ENCODE results near the gene CD164L2. TPM values are rescaled to one million over a fixed set of nuclear protein-coding genes. Genes with fewer than 3 reads are reported as not detected.
"Not testable (repeated sequence)": the region's sequence is repeated elsewhere in the genome, so short reads cannot be mapped to it uniquely, and the experiment has no call there.

The CD164L2 gene
- total and polyA plus RNA-seq, 2 donors (not counting 1 experiment from before 2014, with no cell fraction given), result not detected

- Mint-ChIP-seq H3K4me3 (no peak overlapping the region), H3K9me3 (ENCODE audit: insufficient read depth) (no peaks in the 10 kb centered on the region), H3K4me1 (peaks cover 45% of the 10 kb centered on the region), H3K27ac (peak overlapping the region; percentile 15), H3K27me3 (no peaks in the 10 kb centered on the region)
- H2AFZ ChIP-seq (ENCODE audit: insufficient read depth, low read depth, low read length, poor library complexity, severe bottlenecking), result no peak overlapping the region
- H3K9me3 ChIP-seq (ENCODE audit: control extremely low read depth in 1 of 3, control insufficient read depth in 2 of 3, insufficient read depth in 1 of 3, low read length in 2 of 3), result no peaks in the 10 kb centered on the region
- peaks cover 30 to 43% of the 10 kb centered on the region in 2 donors for H3K4me1 ChIP-seq (ENCODE audit: control insufficient read depth in 2 of 2, insufficient read depth in 2 of 2, low read length in 2 of 2)
- TF ChIP-seq EZH2 (IDR thresholded peaks at IDR 0.05; ENCODE audit: borderline replicate concordance, insufficient read depth, low read depth, low read length, poor library complexity, severe bottlenecking) (no peak), CTCF (IDR thresholded peaks at IDR 0.05) (no peak)
- no peaks in the 10 kb centered on the region for H3K27me3 ChIP-seq (replicated peaks in 1 of 4; ENCODE audit: control extremely low read depth in 1 of 4, control insufficient read depth in 3 of 4, insufficient read depth in 4 of 4, low read length in 3 of 4)
- CTCF ChIA-PET, result interaction anchor here (0.8 to 1.5 kb wide), 3 partner anchors 8 to 199 kb away, joined by 3 to 5 read pairs (median 4); no protein-coding TSS in a partner anchor
- 93% methylated on average over 9 of the region's 9 CpGs for WGBS (ENCODE audit: insufficient coverage)
- H3K27ac ChIP-seq (ENCODE audit: low read length in 2 of 2), result peak overlapping the region in 1 of 2 donors; percentile 75
- peaks cover 10% of the 10 kb centered on the region for H4K20me1 ChIP-seq (ENCODE audit: control insufficient read depth, insufficient read depth, low read length, poor library complexity, severe bottlenecking)
- POLR2A ChIA-PET, result interaction anchor here (0.7 kb wide), 1 partner anchor 195 kb away, joined by 5 read pairs; no protein-coding TSS in a partner anchor
- no peak for ATAC-seq (ENCODE audit: low read depth)
- no peak overlapping the region for H3K4me3 ChIP-seq (ENCODE audit: control extremely low read depth in 1 of 5, extremely low read depth in 1 of 5, insufficient read depth in 1 of 5, low read depth in 2 of 5, low read length in 4 of 5)
- intact Hi-C loops (cut with micrococcal nuclease), result no loop called here
- H3K9ac ChIP-seq (ENCODE audit: low read length), result no peak overlapping the region
- peaks cover 10 to 62% of the 10 kb centered on the region in 2 experiments for H3K36me3 ChIP-seq (replicated peaks in 1 of 2; ENCODE audit: control extremely low read depth in 1 of 2, control insufficient read depth in 1 of 2, extremely low read depth in 1 of 2, insufficient read depth in 2 of 2, low read length in 1 of 2)
- peaks cover 4% of the 10 kb centered on the region for H3K79me2 ChIP-seq (ENCODE audit: control insufficient read depth, insufficient read depth, low read length)
- no peak for DNase-seq
- no peak overlapping the region for H3K4me2 ChIP-seq (replicated peaks; ENCODE audit: low read depth, low read length, poor library complexity, severe bottlenecking)
These were observed 25.0 kb upstream of the CD164L2 start for GRCh38 chr1:27408151-27408550.

GRCh38 chr1:27406791-27407190 is 23.7 kb upstream of the CD164L2 start:
- peak; percentile 12 for ATAC-seq (ENCODE audit: low read depth)

More at GRCh38 chr1:27406791-27407190, 23.7 kb upstream of the CD164L2 start:
- Mint-ChIP-seq H3K4me1 (peaks cover 55% of the 10 kb centered on the region), H3K27ac (peak overlapping the region; percentile 84)
- Histone ChIP-seq H3K4me1 (ENCODE audit: control insufficient read depth in 2 of 2, insufficient read depth in 2 of 2, low read length in 2 of 2) (peaks cover 43 to 57% of the 10 kb centered on the region in 2 donors), H4K20me1 (ENCODE audit: control insufficient read depth, insufficient read depth, low read length, poor library complexity, severe bottlenecking) (peaks cover 10% of the 10 kb centered on the region), H3K36me3 (replicated peaks in 1 of 2; ENCODE audit: control extremely low read depth in 1 of 2, control insufficient read depth in 1 of 2, extremely low read depth in 1 of 2, insufficient read depth in 2 of 2, low read length in 1 of 2) (peaks cover 8 to 48% of the 10 kb centered on the region in 2 experiments), H3K27ac (ENCODE audit: low read length in 2 of 2) (peak overlapping the region; percentile 44 to 75)
- H3K4me3 Mint-ChIP-seq; H3K4me2 ChIP-seq (replicated peaks; ENCODE audit: low read depth, low read length, poor library complexity, severe bottlenecking); H3K9me3 Mint-ChIP-seq (ENCODE audit: insufficient read depth); H3K27me3 Mint-ChIP-seq; H3K4me3 ChIP-seq (ENCODE audit: control extremely low read depth in 1 of 5, extremely low read depth in 1 of 5, insufficient read depth in 1 of 5, low read depth in 2 of 5, low read length in 4 of 5); H3K79me2 ChIP-seq (ENCODE audit: control insufficient read depth, insufficient read depth, low read length); H3K27me3 ChIP-seq (replicated peaks in 1 of 4; ENCODE audit: control extremely low read depth in 1 of 4, control insufficient read depth in 3 of 4, insufficient read depth in 4 of 4, low read length in 3 of 4); H2AFZ ChIP-seq (ENCODE audit: insufficient read depth, low read depth, low read length, poor library complexity, severe bottlenecking); H3K9ac ChIP-seq (ENCODE audit: low read length); POLR2A ChIA-PET; intact Hi-C loops (cut with micrococcal nuclease); H3K9me3 ChIP-seq (ENCODE audit: control extremely low read depth in 1 of 3, control insufficient read depth in 2 of 3, insufficient read depth in 1 of 3, low read length in 2 of 3): not testable (repeated sequence)
- CTCF ChIA-PET, result interaction anchor here (0.9 to 1.5 kb wide), 4 partner anchors 9 to 256 kb away, joined by 3 to 5 read pairs (median 4); no protein-coding TSS in a partner anchor
- DNase-seq, result peak; percentile 56
- 78% methylated on average over 1 of the region's 2 CpGs for WGBS (ENCODE audit: insufficient coverage)
